Liver (tissue), 9 donors: Measurements from ENCODE around the gene MYMK. TPM values are rescaled to one million over a fixed set of nuclear protein-coding genes. Genes with fewer than 3 reads are reported as not detected.

ENCODE experiments used
- DNase-seq: peaks from one replicate; pipeline ENCODE4 v3.0.0-alpha.2; 2017; ENCODE audit warnings: low spot score
- H3K27ac ChIP-seq, 2 donors: one replicate each; pipeline ENCODE4 v1.7.0; 2013; ENCODE audit warnings: inconsistent platforms in 2 of 2, low read length in 2 of 2, control low read depth in 1 of 2, low read depth in 1 of 2, mild to moderate bottlenecking in 1 of 2
- H3K27me3 ChIP-seq, 4 donors: one replicate each; pipeline versions ENCODE4 v1.6.1 to v1.7.0; 2013; ENCODE audit warnings: low read length in 3 of 4, inconsistent platforms in 1 of 4, mild to moderate bottlenecking in 1 of 4, moderate library complexity in 1 of 4; ENCODE audit not compliant: control insufficient read depth in 4 of 4, insufficient read depth in 4 of 4
- H3K36me3 ChIP-seq, 4 donors: one replicate each; pipeline versions ENCODE4 v1.6.1 to v1.7.0; 2013; ENCODE audit warnings: low read length in 3 of 4, mild to moderate bottlenecking in 3 of 4, low read depth in 1 of 4, moderate library complexity in 1 of 4; ENCODE audit not compliant: control insufficient read depth in 4 of 4, insufficient read depth in 3 of 4
- H3K4me1 ChIP-seq, 4 donors: one replicate each; pipeline versions ENCODE4 v1.6.1 to v1.7.0; 2013; ENCODE audit warnings: low read length in 3 of 4, mild to moderate bottlenecking in 3 of 4, moderate library complexity in 1 of 4; ENCODE audit not compliant: control insufficient read depth in 4 of 4, insufficient read depth in 4 of 4
- H3K4me3 ChIP-seq, 3 donors: one replicate each; pipeline versions ENCODE4 v1.6.1 to v1.7.0; 2013; ENCODE audit warnings: low read length in 3 of 3, control low read depth in 1 of 3, low read depth in 1 of 3, mild to moderate bottlenecking in 1 of 3
- H3K9ac ChIP-seq, 2 donors: one replicate each; pipeline ENCODE4 v1.7.0; 2013; ENCODE audit warnings: low read length in 2 of 2, mild to moderate bottlenecking in 2 of 2, moderate library complexity in 2 of 2, control low read depth in 1 of 2, low read depth in 1 of 2
- H3K9me3 ChIP-seq, 4 donors: one replicate each; pipeline versions ENCODE4 v1.6.1 to v1.7.0; 2013; ENCODE audit warnings: low read length in 3 of 4; ENCODE audit not compliant: control insufficient read depth in 4 of 4
- ATF3 ChIP-seq: IDR thresholded peaks from 2 replicates; pipeline ENCODE4 v1.6.1; 2016; ENCODE audit warnings: antibody characterized with exemption
- CTCF ChIP-seq: fragments of 150-350 bp; IDR thresholded peaks from 2 replicates; pipeline ENCODE4 v1.5.1; 2017; ENCODE audit warnings: improper control_type of control experiment, low read depth, low read length; ENCODE audit not compliant: missing input control
- EGR1 ChIP-seq, 2 donors: IDR thresholded peaks; 2 replicates each; pipeline ENCODE4 v1.6.1; 2016 to 2018; ENCODE audit warnings: antibody characterized with exemption in 2 of 2, low read depth in 2 of 2
- FOXA1 ChIP-seq: IDR thresholded peaks from 2 replicates; pipeline ENCODE4 v1.6.1; 2016; ENCODE audit warnings: antibody characterized with exemption
- FOXA2 ChIP-seq: IDR thresholded peaks from 2 replicates; pipeline ENCODE4 v1.6.1; 2016; ENCODE audit warnings: antibody characterized with exemption
- GABPA ChIP-seq, 2 donors: IDR thresholded peaks in 1 of 2; conservative IDR thresholded peaks in 1 of 2; 2 replicates each; pipeline ENCODE4 v1.6.1; 2016; ENCODE audit warnings: antibody characterized with exemption in 2 of 2, mild to moderate bottlenecking in 1 of 2, moderate library complexity in 1 of 2
- HNF4A ChIP-seq, 2 donors: conservative IDR thresholded peaks; 2 replicates each; pipeline ENCODE4 v1.6.1; 2016; ENCODE audit warnings: antibody characterized with exemption in 2 of 2, mild to moderate bottlenecking in 2 of 2
- HNF4G ChIP-seq: IDR thresholded peaks from 2 replicates; pipeline ENCODE4 v1.6.1; 2016; ENCODE audit warnings: antibody characterized with exemption
- JUND ChIP-seq, 2 donors: IDR thresholded peaks; 2 replicates each; pipeline ENCODE4 v1.6.1; 2016; ENCODE audit warnings: antibody characterized with exemption in 2 of 2
- MAX ChIP-seq: IDR thresholded peaks from 2 replicates; pipeline ENCODE4 v1.6.1; 2016; ENCODE audit warnings: antibody characterized with exemption
- NR2F2 ChIP-seq: IDR thresholded peaks from 2 replicates; pipeline ENCODE4 v1.6.1; 2016; ENCODE audit warnings: antibody characterized with exemption
- RAD21 ChIP-seq, 2 donors: IDR thresholded peaks; 2 replicates each; pipeline ENCODE4 v1.6.1; 2016; ENCODE audit warnings: antibody characterized with exemption in 2 of 2, mild to moderate bottlenecking in 2 of 2
- REST ChIP-seq: IDR thresholded peaks from 2 replicates; pipeline ENCODE4 v1.6.1; 2016; ENCODE audit warnings: antibody characterized with exemption, mild to moderate bottlenecking
- RXRA ChIP-seq, 2 donors: IDR thresholded peaks; 2 replicates each; pipeline ENCODE4 v1.6.1; 2017 to 2018; ENCODE audit warnings: antibody characterized with exemption in 2 of 2, mild to moderate bottlenecking in 1 of 2
- SP1 ChIP-seq: IDR thresholded peaks from 2 replicates; pipeline ENCODE4 v1.6.1; 2018; ENCODE audit warnings: antibody characterized with exemption, mild to moderate bottlenecking
- TAF1 ChIP-seq: conservative IDR thresholded peaks from 2 replicates; pipeline ENCODE4 v1.6.1; 2016; ENCODE audit warnings: antibody characterized with exemption, mild to moderate bottlenecking
- YY1 ChIP-seq: IDR thresholded peaks from 2 replicates; pipeline ENCODE4 v1.6.1; 2016; ENCODE audit warnings: antibody characterized with exemption, mild to moderate bottlenecking
- ZBTB33 ChIP-seq: IDR thresholded peaks from 2 replicates; pipeline ENCODE4 v1.6.1; 2016; ENCODE audit warnings: antibody characterized with exemption
- WGBS: extraction: QIAGEN DNeasy Blood & Tissue Kit; methylation state at CpG from one replicate; pipeline ENCODE4 v1.1.7; 2013; 5-methylcytosine and 5-hydroxymethylcytosine counted together
- polyA plus RNA-seq, 2 donors: library from polyadenylated mRNA; stranded (reverse) in 1 of 2; unstranded in 1 of 2; fragments of 200-250 nt in 1 of 2; fragments of >200 nt in 1 of 2; fragmentation: Nextera tagmentation in 1 of 2; extraction: Ambion mirVana in 1 of 2; gene quantifications; one replicate each; pipeline versions ENCODE4 v1.2.1 to v1.2.3, GENCODE V29; 2013 to 2015
- total RNA-seq, 2 donors: library from RNA; depleted of rRNA; stranded (reverse); fragments of >200 nt; gene quantifications; one replicate each; pipeline ENCODE4 v1.2.3, GENCODE V29; 2014
- donor health status: healthy.
- donor health status: healthy.
- donor health status: healthy.
- donor health status: healthy.
- donor health status: healthy.

The MYMK gene
- total and polyA plus RNA-seq, 4 donors: not detected

- Histone ChIP-seq H3K36me3 (no peaks in the 10 kb centered on the region), H3K27me3 (no peaks in the 10 kb centered on the region), H3K9ac (no peak overlapping the region), H3K9me3 (no peaks in the 10 kb centered on the region), H3K4me3 (no peak overlapping the region), H3K27ac (no peak overlapping the region), H3K4me1 (no peaks in the 10 kb centered on the region)
- WGBS: 90% methylated on average over 14 of the region's 14 CpGs
- TF ChIP-seq GABPA (IDR thresholded peaks at IDR 0.05 in 1 of 2, conservative IDR thresholded peaks at IDR 0.05 in 1 of 2): no peak
- no peak for TF ChIP-seq CTCF
- TF ChIP-seq ATF3: no peak
- no peak for TF ChIP-seq RXRA (IDR thresholded peaks at IDR 0.05)
- TF ChIP-seq FOXA1: no peak
- TF ChIP-seq NR2F2: no peak
- TF ChIP-seq TAF1: no peak
- no peak for TF ChIP-seq EGR1 (IDR thresholded peaks at IDR 0.05; ENCODE audit: low read depth in 2 of 2)
- TF ChIP-seq SP1: no peak
- TF ChIP-seq REST: no peak
- no peak for TF ChIP-seq HNF4G
- TF ChIP-seq RAD21 (IDR thresholded peaks at IDR 0.05): no peak
- TF ChIP-seq ZBTB33: no peak
- TF ChIP-seq YY1: no peak
- TF ChIP-seq MAX: no peak
- TF ChIP-seq JUND (IDR thresholded peaks at IDR 0.05): no peak
- TF ChIP-seq FOXA2: no peak
- TF ChIP-seq HNF4A (conservative IDR thresholded peaks at IDR 0.05): no peak
- no peak for DNase-seq
Measured at GRCh38 chr9:133569121-133569785, 44.5 kb upstream of the MYMK start.
